OCI-LY7 (cell line): ENCODE data around the gene ZFYVE26. TPM values are rescaled to one million over a fixed set of nuclear protein-coding genes. Genes with fewer than 3 reads are reported as not detected.

ENCODE experiments used
- BruUV-seq: library from RNA; stranded (reverse); fragments of 400-500 nt; replicated peaks from 2 replicates; lab custom pipeline; 2021; lab: Mats Ljungman, UMichigan
- CTCF ChIA-PET: fragments of 300-600 bp; sonication (Branson Sonifier 250); formaldehyde crosslinking; loops from one replicate; lab custom pipeline; 2022; ENCODE audit warnings: antibody characterized with exemption; ENCODE audit not compliant: unreplicated experiment; lab: Charles Lee
- POLR2A ChIA-PET: fragments of 300-600 bp; sonication (Branson Sonifier 250); formaldehyde crosslinking; loops from one replicate; lab custom pipeline; 2022; ENCODE audit warnings: antibody characterized with exemption; lab: Charles Lee
- DNase-seq: peaks from one replicate; pipeline ENCODE4 v3.0.0-alpha.2; 2015; ENCODE audit warnings: low spot score
- H2AFZ ChIP-seq: fragments of 200-600 bp; sonication (generic), shearing (Covaris generic); 2 replicates; pipeline ENCODE4 v1.6.1; 2014; ENCODE audit warnings: mild to moderate bottlenecking, antibody characterized with exemption, low read length, moderate library complexity
- H3K27ac ChIP-seq: fragments of 200-600 bp; sonication (generic); 2 replicates; pipeline ENCODE4 v1.5.1; 2014; ENCODE audit warnings: mixed run types, low read depth, mild to moderate bottlenecking, moderate library complexity, low read length, inconsistent platforms; ENCODE audit not compliant: poor library complexity, severe bottlenecking
- H3K36me3 ChIP-seq: fragments of 200-600 bp; sonication (generic); 2 replicates; pipeline ENCODE4 v1.6.1; 2014; ENCODE audit warnings: mild to moderate bottlenecking, antibody characterized with exemption, low read length, moderate library complexity, mixed read lengths; ENCODE audit not compliant: insufficient read depth
- H3K4me1 ChIP-seq: fragments of 200-600 bp; sonication (generic); 2 replicates; pipeline ENCODE4 v1.5.1; 2014; ENCODE audit warnings: mild to moderate bottlenecking, low read length; ENCODE audit not compliant: insufficient read depth, poor library complexity, severe bottlenecking
- H3K4me2 ChIP-seq: fragments of 200-600 bp; sonication (generic); 2 replicates; pipeline ENCODE4 v1.6.1; 2014; ENCODE audit warnings: mild to moderate bottlenecking, low read length
- H3K4me3 ChIP-seq: fragments of 200-600 bp; sonication (generic); 2 replicates; pipeline ENCODE4 v1.5.1; 2014; ENCODE audit warnings: mild to moderate bottlenecking, low read depth, low read length; ENCODE audit not compliant: poor library complexity, severe bottlenecking
- H3K79me2 ChIP-seq: fragments of 200-600 bp; sonication (generic); 2 replicates; pipeline ENCODE4 v1.6.1; 2016; ENCODE audit warnings: low read depth, mild to moderate bottlenecking, low read length, moderate library complexity, mixed read lengths; ENCODE audit not compliant: insufficient read depth
- H3K9me2 ChIP-seq: fragments of 200-600 bp; sonication (generic); 2 replicates; pipeline ENCODE4 v1.6.1; 2016; ENCODE audit warnings: mild to moderate bottlenecking, low read length, mixed read lengths; ENCODE audit not compliant: insufficient read depth
- H3K9me3 ChIP-seq: fragments of 200-600 bp; sonication (generic); 2 replicates; pipeline ENCODE4 v1.6.1; 2014; ENCODE audit warnings: mild to moderate bottlenecking, mixed run types, low read length, mixed read lengths
- H4K20me1 ChIP-seq: fragments of 200-600 bp; sonication (generic); 2 replicates; pipeline ENCODE4 v1.6.1; 2014; ENCODE audit warnings: mild to moderate bottlenecking, antibody characterized with exemption, low read length, moderate library complexity, mixed read lengths; ENCODE audit not compliant: insufficient read depth
- CTCF ChIP-seq: fragments of 200-600 bp; sonication (generic); conservative IDR thresholded peaks from 2 replicates; pipeline ENCODE4 v1.5.1; 2014; ENCODE audit warnings: mild to moderate bottlenecking, antibody characterized with exemption, low read length, moderate library complexity, mixed read lengths
- EZH2phosphoT487 ChIP-seq: fragments of 200-600 bp; sonication (generic); IDR thresholded peaks from 2 replicates; pipeline ENCODE4 v1.6.1; 2018; ENCODE audit warnings: low read depth, borderline replicate concordance, mild to moderate bottlenecking, mixed run types, antibody characterized with exemption, low read length, moderate library complexity, mixed read lengths
- intact Hi-C: fragments of 100-400 bp; cut with micrococcal nuclease; formaldehyde crosslinking; loops from one replicate; pipeline ENCODE4 v1.10.0; 2022; ENCODE audit not compliant: unreplicated experiment
- total RNA-seq, 2 experiments: library from RNA; depleted of rRNA in 1 of 2; stranded (reverse); fragments of >200 nt in 1 of 2; shearing (Covaris generic) in 1 of 2; gene quantifications; 2 replicates each; pipeline ENCODE4 v1.2.3, GENCODE V29; 2014 to 2022

ZFYVE26 gene
- total RNA-seq, 2 experiments from 2014 or later = 12.0 to 22.8 TPM

DNA sequence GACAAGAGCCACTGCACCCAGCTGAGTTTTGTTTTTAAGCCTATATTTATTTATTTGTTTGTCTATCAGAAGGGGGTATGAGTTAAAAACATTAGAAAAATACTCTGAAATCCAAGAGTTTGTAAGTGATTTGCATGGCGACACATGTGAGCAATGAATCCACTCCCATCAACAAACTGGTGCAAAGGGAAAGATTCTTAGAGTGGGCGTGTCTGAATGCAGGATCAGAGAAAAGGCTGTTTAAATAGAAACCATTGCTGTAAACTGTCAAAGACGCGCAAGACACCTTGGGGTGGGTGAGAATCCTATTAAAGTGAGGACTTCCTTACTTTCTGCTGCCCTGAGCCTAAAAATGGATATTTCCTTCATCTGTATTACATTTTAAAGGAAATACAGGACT, 51.9 kb downstream of the ZFYVE26 start:
- CTCF ChIA-PET = no interaction called here
- no TSS peak for BruUV-seq
- Histone ChIP-seq H3K36me3 (peaks cover 93% of the 10 kb centered on the region), H3K9me3 (no peaks in the 10 kb centered on the region), H3K4me2 (no peak overlapping the region), H3K27ac (no peak overlapping the region), H3K4me3 (no peak overlapping the region), H3K4me1 (no peaks in the 10 kb centered on the region), H3K9me2 (no peaks in the 10 kb centered on the region), H2AFZ (no peak overlapping the region), H4K20me1 (no peaks in the 10 kb centered on the region), H3K79me2 (no peaks in the 10 kb centered on the region)
- POLR2A ChIA-PET = no interaction called here
- intact Hi-C loops = no loop called here
- TF ChIP-seq CTCF = no peak
- no peak for TF ChIP-seq EZH2phosphoT487
- no peak for DNase-seq

- no peaks in the 10 kb centered on the region for H3K4me1 ChIP-seq
- H4K20me1 ChIP-seq = no peaks in the 10 kb centered on the region
- ChIA-PET CTCF (no interaction called here), POLR2A (no interaction called here)
- intact Hi-C loops = no loop called here
- no TSS peak for BruUV-seq
- no peak overlapping the region for H2AFZ ChIP-seq
- H3K4me2 ChIP-seq = no peak overlapping the region
- H3K27ac ChIP-seq = no peak overlapping the region
- no peaks in the 10 kb centered on the region for H3K9me3 ChIP-seq
- H3K79me2 ChIP-seq = no peaks in the 10 kb centered on the region
- no peak for TF ChIP-seq CTCF
- no peak for TF ChIP-seq EZH2phosphoT487
- DNase-seq = no peak
- H3K9me2 ChIP-seq = no peaks in the 10 kb centered on the region
- peaks cover 81% of the 10 kb centered on the region for H3K36me3 ChIP-seq
- no peak overlapping the region for H3K4me3 ChIP-seq
These were observed 53.1 kb downstream of the ZFYVE26 start for GRCh38 chr14:67763158-67763822.

DNA sequence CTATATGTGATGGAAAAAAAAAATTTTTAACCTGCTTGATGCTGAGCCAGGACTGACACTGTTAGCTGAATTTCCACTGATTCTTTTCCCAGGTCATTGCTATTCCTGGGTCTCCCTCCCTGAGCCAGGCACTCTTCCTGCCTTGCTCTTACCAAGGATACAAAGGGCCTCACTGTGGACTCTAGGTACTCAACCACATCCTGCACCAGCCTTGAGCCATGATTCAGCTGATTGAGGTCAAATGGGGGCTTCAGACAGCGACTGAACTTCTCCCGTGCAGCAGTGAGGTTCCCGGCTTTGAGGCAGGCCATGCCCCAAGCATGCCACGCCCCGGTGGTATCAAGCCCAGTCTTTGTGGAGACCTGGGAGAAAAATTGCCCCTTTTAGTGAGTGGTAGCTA, 54.3 kb downstream of the ZFYVE26 start:
- no peak overlapping the region for H2AFZ ChIP-seq
- peaks cover 78% of the 10 kb centered on the region for H3K36me3 ChIP-seq
- no peaks in the 10 kb centered on the region for H3K79me2 ChIP-seq
- DNase-seq = no peak
- H3K4me2 ChIP-seq = no peak overlapping the region
- no peaks in the 10 kb centered on the region for H3K9me3 ChIP-seq
- H4K20me1 ChIP-seq = no peaks in the 10 kb centered on the region
- no peaks in the 10 kb centered on the region for H3K9me2 ChIP-seq
- ChIA-PET CTCF (no interaction called here), POLR2A (interaction anchor here (0.6 kb wide), 1 partner anchor 1886 kb away, joined by 4 read pairs; no protein-coding TSS in a partner anchor)
- TF ChIP-seq EZH2phosphoT487 (no peak), CTCF (no peak)
- no peak overlapping the region for H3K27ac ChIP-seq
- H3K4me3 ChIP-seq = no peak overlapping the region
- no TSS peak for BruUV-seq
- H3K4me1 ChIP-seq = no peaks in the 10 kb centered on the region
- intact Hi-C loops = no loop called here
